ENCODE measurements around the gene KLRD1.
"Not testable (repeated sequence)": the region's sequence is repeated elsewhere in the genome, so short reads cannot be mapped to it uniquely, and the experiment has no call there.

Gene KLRD1

DNA sequence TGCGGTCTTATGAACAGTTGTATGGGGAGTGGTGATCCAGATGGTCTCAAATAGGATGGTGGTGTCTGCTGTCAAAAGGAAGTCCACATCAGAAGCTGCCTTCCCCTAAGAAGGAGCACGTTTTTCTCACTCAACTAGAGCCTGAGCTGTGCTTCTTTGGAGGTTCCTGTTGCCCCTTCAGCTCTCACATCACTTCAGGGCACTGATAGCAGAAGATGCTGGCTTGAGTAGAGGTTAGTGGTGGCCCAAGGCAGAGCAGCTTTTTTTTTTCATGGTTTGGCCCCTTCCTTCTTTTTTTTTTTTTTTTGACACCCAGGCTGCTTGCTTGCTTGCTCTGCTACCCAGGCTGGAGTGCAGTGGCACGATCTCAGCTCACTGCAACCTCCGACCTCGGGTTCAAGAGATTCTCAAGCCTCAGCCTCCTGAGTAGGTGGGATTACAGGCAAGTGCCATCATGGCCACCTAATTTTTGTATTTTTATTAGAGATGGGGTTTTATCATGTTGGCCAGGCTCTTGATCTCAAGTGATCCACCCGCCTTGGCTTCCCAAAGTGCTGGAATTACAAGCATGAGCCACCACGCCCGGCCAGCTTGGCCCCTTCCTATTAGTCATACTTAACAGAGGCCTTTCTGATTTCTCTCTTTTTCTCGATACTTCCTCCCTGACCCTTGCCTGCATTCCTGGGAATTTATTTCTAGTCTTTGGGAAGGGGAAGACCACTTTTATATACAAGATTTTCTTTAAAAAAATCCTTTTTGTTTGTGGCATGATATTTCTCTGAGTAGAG lies 31.6 kb downstream of the KLRD1 start:
- no peak for DNase-seq

DNA sequence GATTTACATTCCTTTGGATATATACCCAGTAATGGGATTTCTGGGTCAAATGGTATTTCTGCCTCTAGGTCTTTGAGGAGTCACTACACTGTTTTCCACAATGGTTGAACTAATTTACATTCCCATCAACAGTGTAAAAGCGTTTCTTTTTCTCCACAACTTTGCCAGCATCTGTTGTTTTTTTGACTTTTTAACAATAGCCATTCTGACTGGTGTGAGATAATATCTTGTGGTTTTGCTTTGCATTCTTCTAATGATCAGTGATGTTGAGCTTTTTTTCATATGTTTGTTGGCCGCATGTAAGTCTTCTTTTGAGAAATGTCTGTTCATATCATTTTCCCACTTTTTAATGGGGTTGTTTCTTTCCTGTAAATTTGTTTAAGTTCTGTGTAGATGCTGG lies 33.3 kb downstream of the KLRD1 start:
- not testable (repeated sequence) for DNase-seq

DNA sequence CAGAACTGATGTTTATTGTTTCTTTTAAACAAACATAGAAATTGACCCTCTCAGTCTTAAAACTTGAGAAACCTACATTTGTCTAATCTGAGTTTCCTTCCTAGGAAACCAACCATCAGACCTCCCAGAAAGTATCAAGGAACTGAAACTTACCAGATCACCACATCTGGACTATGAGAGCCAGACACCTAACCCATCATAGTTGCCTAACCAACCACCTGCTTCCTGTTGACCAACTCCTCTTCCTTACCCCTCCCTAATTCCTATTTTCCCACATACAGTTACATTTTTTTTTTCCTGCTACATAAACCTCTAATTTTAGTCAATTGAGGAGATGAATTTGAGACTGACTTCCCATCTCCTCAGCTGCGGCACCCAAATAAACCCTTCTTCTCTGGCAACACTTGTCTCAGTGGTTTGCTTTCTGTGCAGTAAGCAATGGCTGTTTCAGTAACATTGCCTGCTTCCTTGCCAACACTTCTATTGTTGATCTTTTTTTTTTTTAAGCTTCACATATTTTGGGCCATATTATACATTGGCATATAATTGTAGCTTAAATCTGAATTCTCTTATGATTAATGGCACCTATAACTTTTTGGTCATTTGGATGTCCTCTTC lies 34.3 kb downstream of the KLRD1 start:
- DNase-seq, result no peak

DNA sequence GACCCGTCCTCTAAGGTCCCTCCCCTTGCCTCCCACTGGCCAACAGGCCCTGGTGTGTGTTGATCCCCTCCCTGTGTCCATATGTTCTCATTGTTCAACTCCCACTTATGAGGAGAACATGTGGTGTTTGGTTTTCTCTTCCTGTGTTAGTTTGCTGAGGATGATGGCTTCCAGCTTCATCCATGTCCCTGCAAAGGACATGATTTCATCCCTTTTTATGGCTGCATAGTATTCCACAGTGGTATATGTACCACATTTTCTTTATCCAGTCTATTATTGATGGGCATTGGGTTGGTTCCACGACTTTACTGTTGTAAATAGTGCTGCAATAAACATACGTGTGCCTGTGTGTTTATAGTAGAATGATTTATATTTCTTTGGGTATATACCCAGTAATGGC lies 43.8 kb downstream of the KLRD1 start:
- not testable (repeated sequence) for DNase-seq

DNA sequence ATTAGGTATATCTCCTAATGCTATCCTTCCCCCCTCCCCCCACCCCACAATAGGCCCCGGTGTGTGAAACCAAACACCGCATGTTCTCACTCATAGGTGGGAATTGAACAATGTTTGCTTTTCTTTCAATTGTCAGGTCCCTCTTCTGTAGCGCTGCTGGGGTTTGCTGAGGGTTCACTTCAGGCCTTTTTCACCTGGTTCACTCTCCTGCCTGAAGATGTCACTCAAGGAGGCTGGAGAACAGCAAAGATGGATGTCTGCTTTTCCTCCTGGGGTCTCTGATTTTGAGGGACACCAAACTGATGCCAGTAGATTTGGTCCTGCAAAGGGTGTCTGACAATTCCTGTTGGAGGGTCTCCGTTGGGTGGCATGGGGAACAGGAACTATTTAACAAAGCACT lies 46.4 kb downstream of the KLRD1 start:
- DNase-seq, result no peak

DNA sequence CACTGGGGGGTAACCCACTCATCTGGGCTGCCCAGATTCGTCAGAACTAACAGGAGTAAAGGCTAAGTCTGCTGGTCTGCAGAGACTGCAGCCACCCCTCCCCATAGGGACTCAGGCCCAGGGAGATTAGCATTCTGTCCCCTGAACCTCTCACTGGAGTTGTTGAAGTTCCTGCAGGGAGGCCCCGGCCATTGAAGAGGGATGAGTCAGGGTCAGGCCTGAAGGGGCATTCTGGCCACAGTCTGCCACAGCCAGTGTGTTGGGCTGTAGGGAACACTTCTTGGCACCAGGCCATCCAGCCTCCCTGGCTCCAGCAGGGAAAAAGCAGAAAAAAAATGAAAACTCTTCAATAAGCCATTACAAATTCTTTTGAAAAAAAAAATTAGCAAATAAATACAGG lies 46.8 kb downstream of the KLRD1 start:
- DNase-seq, result no peak

DNA sequence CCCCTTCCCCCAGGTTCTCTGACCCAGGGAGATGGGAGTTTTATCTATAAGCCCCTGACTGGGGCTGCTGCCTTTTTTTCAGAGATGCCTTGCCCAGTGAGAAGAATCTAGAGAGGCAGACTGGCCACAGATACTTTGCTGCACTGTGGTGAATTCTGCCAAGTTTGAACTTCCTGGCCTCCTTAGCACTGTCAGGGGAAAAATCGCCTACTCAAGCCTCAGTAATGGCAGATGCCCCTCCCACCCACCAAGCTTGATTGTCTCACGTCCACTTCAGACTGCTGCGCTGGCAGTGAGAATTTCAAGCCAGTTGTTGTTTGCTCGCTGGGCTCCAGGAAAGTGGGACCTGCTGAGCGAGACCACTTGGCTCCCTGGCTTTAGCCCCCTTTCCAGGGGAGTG lies 50.5 kb downstream of the KLRD1 start:
- no peak for DNase-seq

DNA sequence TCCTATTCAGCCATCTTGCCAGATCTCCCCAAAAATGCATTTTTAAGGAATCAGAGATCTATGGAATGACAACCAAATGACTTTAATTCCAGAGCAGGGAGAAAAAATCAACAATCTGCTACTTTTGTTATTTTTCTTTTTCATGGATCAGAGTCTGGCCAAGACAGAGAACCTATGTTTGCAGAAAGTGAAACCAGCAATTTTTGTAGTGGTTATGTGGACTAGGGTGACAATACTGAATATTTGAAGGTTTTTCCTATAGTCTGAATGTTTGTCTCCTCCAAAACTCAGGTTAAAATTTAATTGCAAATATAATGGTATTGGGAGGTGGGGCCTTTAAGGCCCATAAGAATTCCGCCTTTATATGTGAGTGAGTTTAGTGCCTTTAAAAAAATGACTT lies 51.3 kb downstream of the KLRD1 start:
- DNase-seq, result no peak

DNA sequence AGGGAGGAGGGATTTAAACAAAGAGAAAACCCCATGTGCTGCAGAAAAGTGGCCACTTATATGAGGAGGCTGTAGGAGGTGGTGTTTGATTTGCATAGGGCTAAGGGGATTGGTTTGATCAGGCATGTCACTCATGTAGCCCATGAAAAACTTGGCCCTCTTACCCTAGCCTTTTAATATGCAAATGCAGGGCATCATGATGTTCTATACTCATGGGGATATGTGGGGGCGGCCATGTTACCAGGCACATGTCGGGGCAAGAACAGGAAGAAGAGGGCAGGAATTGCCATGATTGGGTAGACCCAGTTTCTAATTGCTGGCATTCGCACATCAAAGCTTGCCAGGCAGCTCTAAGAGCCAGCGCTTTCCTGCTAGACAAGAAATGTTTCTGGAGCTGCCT lies 53.4 kb downstream of the KLRD1 start:
- DNase-seq, result no peak

DNA sequence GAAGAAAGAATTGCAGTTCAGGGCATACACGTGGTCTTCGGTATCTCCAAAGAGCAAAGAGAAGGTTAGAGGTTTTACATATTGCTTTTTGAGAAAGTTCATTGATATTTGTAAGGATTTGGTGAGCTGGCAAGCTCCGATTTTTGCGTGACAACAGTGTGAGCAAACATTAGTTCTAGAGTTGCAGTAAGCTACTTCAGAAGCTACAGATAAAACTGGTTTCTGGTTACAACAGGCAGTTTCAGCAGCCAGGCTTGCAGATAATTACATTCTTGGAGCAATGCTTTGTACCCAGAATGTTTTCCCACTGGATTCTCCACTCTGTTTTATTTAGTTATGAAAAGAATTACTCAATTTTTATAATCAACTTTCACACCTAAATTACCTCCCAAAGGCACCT lies 54.0 kb downstream of the KLRD1 start:
- no peak for DNase-seq

DNA sequence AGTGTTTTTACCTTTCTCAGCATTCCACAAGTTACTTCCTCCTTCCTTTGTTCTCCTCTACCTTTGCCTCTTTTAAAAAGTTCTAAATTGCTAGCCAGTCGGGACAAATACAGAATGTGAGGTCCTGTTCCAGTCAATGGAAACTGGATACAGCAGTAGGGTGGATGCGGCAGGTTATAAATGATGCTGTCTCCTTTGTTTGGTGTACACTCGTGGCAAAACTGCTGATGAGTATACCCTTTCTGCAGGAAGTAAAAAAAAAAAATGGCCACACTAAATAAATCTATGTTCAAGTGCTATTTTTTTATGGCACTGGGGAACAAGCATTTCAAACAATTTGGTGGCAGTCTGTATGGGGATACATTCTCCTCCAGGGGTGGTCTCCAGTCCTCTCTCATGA lies 54.7 kb downstream of the KLRD1 start:
- no peak for DNase-seq

DNA sequence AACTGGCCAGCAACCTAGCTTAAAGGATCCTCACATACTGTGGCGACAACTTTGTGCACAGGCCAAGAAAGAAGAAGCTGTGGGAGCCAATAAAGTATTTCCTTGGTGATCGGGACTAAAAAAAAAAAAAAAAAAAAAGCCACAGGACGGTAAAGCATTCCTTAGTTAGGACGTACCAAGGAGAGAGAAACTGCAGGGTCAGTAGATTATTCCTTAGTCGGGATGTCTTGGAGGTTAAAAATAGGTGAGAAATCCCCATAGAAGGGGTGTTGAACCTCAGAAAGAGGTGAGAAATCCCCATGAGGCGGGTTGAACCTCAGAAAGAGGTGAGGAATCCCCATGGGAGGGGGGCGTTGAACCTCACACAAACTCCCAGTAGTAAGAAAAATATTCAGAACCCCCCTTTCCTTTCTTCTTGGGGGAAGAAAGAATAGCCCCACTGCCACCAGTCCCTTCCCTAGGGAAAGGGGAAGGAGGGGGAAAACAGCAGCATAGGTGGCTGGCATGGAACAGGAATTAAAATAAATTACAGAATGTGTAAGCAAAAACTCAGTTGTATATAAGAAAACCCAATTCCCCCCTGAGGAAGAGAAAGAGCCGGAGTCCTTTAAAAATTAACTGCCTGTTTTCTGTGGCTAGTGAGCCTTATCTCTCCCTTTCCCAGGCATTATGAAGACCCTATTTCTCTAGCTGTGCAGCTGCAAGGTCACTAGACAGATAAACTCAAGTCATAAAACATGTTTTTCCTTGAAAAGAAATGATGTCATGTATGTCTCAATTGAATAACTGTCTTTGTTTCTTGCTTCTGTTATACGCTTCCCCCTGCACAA lies 55.4 kb downstream of the KLRD1 start:
- no peak for DNase-seq

DNA sequence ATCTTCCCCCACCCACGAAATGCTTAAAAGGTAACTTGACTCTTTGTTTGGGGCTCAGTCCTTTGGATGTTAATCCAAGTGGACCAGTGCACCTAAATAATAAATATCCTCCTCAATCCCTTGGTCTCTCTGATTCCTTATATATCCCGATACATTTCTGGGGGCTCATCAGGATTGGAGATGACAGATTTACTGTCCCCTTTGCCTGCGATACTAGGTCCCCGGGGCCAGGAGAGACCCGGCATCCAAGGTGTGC lies 55.9 kb downstream of the KLRD1 start:
- no peak for DNase-seq

DNA sequence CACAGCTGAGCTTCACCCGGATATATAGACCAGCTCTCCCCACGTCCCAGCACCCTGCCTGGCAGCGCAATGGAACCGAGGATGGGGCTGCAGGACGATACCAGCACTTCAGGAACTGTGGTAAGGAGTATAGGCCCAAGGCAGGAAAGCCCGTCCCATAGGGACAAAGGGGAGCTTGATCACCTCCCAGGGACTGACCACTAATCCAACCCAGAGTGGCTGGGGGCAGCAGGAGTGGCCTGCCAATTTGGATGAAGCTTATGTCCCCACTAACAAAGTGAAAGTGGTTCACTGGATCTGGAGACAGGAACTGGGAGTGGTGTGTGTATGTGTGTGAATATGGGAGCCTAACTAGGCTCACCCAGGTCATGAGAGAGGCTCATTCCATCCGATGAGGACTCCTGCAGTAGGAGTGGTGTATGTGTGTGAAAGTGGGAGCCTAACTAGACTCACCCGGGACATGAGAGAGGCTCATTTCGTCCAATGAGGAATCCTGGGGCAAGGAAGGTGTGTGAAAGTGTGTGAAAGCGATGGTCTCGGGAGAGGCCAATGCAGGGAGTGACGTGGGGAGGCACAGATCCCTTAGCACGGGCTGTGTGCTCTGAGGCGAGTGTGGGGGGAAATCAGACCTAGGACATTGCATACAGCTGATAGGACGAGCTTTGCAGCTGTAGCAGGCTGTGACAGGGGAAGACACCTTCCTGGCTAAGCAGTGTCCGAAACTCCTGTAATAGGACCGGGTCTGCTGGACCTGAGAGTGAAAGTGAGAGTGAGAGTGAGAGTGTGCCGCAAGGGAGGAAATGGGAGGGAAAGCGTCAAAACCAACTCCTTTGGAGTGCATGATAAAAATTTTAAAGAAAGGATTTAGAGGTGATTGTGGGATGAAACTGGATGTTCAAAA lies 56.5 kb downstream of the KLRD1 start:
- DNase-seq, result peak in 1 of 2 donors; percentile 13

DNA sequence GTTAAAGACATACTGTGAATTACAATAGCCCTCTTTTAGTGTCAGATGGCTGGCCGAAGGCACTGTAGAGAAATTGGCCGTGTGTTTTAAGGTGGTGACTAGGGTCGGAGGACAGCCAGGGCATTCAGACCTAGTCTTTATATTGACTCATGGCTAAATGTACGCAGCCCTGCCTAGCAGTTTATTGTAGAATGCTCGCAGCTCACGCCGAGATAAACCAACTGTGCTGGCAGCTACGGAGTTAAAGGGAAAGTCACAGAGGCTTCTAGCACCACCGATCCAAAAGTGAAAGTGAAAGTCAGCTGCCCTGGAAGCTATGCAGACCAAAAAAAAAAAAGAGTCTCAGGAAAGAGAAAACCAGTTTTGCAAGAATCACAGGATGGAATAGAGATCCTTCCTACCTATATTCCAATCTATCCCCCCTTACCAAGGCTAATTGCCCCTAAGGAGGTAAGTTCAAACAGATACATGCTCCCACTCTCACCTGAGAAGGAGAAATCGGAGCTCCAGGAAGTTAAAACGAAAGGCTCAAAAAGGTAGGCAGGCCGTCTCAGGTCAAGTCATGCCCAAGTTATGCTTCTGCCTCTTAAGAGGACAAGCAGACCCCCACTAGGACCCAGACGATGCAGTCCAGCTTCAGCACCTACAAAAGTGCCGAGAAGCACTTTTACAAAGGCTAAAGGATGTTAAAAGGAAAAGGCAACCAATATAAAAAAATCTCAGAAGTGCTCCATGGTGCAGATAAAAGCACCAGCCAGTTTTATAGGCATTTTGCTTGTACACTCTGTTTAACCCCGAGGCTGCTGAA lies 57.3 kb downstream of the KLRD1 start:
- peak in 1 of 2 donors; percentile 33 for DNase-seq

DNA sequence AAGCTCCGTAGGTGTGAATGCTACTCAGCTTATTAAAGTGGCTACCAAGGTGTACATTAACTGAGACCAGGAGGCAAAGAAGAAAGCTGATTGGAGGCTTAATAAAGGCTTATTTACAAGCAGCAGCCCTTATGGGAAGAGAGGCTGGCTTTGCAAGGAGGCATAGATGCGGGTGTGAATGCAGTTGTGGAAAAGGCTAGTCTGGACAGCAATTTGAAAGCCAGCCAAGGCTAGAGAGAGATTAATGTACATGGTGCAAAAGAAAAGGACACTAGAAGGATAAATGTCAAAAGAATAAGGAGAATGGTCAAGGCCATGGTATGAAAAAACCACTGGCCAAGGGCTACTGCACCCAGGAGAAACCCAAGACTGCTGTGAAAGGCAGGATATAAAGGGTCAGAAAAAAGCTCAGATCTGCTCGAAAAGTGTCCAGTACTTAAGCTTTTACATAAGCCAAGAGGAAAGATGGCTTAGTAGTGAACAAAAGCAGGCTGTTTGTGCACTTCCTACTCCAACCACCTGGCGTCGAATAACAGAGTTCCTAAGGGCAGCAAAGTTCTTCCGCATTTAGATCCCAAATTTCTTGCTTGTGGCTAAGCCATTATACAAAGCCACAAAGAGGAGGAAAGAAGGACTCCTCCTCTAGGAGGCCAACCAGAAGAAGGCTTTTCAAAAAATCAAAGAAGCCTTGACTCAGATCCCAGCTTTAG lies 58.2 kb downstream of the KLRD1 start:
- no peak for DNase-seq

DNA sequence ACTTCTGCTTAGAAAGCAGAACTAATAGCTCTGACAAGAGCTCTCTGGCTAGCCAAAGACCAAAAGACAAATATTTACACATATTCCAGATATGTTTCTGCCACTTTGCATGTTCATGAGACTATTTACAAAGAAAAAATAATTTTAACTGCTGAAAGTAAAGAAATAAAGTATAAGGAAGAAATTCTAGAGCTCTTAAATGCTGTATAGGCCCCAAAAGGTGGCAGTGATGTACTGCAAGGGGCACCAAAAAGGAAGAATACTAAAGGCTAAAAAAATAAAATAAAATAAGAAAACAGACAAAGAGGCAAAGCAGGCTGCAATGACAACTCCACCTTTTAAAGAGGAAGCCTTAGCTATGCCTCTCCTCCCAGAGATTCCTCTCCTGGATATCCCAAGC lies 59.2 kb downstream of the KLRD1 start:
- no peak for DNase-seq

DNA sequence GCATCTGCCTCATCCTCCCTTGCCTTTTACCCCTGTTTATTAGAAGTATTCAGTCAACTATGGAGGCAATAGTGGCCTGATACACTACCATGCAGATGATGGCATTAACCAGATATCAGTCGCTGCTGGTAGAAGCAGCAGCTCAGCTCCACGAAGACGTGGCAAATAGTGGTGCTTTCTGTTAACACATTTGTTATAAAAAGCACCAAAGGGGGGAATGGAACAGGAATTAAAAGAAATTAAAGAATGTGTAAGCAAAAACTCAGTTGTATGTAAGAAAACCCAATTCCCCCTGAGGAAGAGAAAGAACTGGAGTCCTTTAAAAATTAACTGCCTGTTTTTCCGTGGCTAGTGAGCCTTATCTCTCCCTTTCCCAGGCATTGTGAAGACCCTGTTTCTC lies 60.0 kb downstream of the KLRD1 start:
- DNase-seq, result not testable (repeated sequence)

DNA sequence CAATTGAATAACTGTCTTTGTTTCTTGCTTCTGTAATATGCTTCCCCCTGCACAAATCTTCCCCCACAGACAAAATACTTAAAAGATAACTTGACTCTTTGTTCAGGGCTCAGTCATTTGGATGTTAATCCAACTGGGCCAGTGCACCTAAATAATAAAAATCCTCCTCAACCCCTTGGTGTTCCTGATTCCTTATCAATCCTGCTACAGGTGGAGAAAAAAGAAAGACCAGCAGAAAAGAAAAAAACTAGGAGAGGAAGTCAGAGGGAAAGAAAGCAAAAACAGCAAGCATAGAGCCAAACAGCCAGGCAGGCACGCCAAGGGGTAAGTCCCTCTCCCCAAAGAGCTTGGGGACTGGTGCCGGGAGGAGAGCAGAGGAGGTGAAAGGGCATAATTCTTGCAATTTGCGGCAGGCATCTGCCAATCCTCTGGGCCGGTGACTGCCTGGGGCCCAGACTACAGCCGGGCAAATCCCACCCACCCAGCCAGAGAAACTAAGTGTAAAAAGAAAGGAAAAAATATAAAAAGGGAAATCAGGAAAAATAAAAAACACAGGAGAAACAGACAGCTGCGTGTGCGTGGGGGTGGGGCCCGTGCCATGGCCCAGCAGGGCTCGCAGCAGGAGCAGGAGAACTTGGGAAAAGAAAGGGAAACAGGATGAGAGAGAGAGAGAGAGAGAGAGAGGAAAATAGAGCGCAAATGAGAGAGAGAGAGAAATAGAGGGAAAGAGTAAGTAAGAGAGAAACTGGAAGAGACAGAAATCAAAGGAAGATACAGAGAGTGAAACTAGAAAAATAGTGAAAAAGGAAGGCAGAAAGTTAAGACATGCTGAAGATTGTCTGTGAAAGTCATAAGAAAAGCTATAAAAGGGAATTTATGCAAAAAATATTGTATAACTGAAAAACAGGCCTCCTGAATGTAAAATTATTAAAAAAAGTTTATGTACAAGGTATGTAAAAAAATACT lies 60.8 kb downstream of the KLRD1 start:
- no peak for DNase-seq

Measured in stimulated activated CD4-positive, alpha-beta T cell treated with anti-CD3 and anti-CD28 coated beads, Interleukin-2, amount 100 ng/mL, for 48 hours (primary cell).